K562 (cell line): ENCODE measurements around the gene SDR39U1. TPM values are rescaled to one million over a fixed set of nuclear protein-coding genes. Genes with fewer than 3 reads are reported as not detected.

Experiments used
- ATAC-seq: fragments of 200-7000 bp; cut with Tn5 transposase; 3 replicates; pipeline ENCODE4 v1.9.1; 2020; ENCODE audit warnings: moderate library complexity
- BruUV-seq: library from RNA; stranded (reverse); fragments of 400-500 nt; replicated peaks from 2 replicates; lab custom pipeline; 2021; lab: Mats Ljungman, UMichigan
- CTCF ChIA-PET: fragments of 300-600 bp; formaldehyde crosslinking; extraction: SDS; loops from one replicate; lab custom pipeline; 2021; ENCODE audit warnings: low intra/inter-chr PET ratio; lab: Yijun Ruan, JAX
- POLR2A ChIA-PET: fragments of 300-600, 350-650 bp; sonication (Branson Sonifier 250); formaldehyde crosslinking; extraction: SDS; loops from one replicate; lab custom pipeline; 2021; ENCODE audit warnings: antibody characterized with exemption, inconsistent platforms; lab: Yijun Ruan, JAX
- DNase-seq, 4 experiments: peaks; one replicate each; pipeline versions ENCODE4 v3.0.0 to v3.0.0-alpha.2; 2011 to 2018; ENCODE audit warnings: low spot score in 3 of 4, mixed read lengths in 3 of 4; ENCODE audit errors: extremely low read depth in 1 of 4
- FAIRE-seq: peaks from 2 replicates; lab custom pipeline; 2011; peaks lifted over from hg19 to GRCh38; lab: Jason Lieb, UNC
- H2AFZ ChIP-seq: 2 replicates; pipeline ENCODE4 v1.6.0; 2011; ENCODE audit warnings: low read depth, low read length, control low read depth, inconsistent platforms
- H3K27ac ChIP-seq: fragments of 200-600 bp; 3 replicates; pipeline ENCODE4 v1.8.0; 2011; ENCODE audit warnings: low read depth, mild to moderate bottlenecking, control low read depth, inconsistent platforms, low read length, moderate library complexity, mixed read lengths; ENCODE audit errors: extremely low read depth
- H3K27me3 ChIP-seq, 2 experiments: fragments of 300-600 bp in 1 of 2; 2 replicates in 1 of 2; 3 replicates in 1 of 2; pipeline versions ENCODE4 v1.6.0 to v1.8.0; 2011; ENCODE audit warnings: inconsistent platforms in 2 of 2, low read length in 2 of 2, mild to moderate bottlenecking in 1 of 2, mixed read lengths in 1 of 2, moderate library complexity in 1 of 2; ENCODE audit not compliant: control insufficient read depth in 2 of 2, insufficient read depth in 2 of 2
- H3K36me3 ChIP-seq: fragments of 300-600 bp; 3 replicates; pipeline ENCODE4 v1.8.0; 2011; ENCODE audit warnings: mild to moderate bottlenecking, low read length, inconsistent platforms; ENCODE audit not compliant: control insufficient read depth, insufficient read depth
- H3K4me1 ChIP-seq, 2 experiments: fragments of 200-600 bp in 1 of 2; replicated peaks in 1 of 2; 2 replicates in 1 of 2; 3 replicates in 1 of 2; pipeline versions ENCODE4 v1.5.1 to v1.8.0; 2011; ENCODE audit warnings: inconsistent platforms in 2 of 2, low read length in 2 of 2, mild to moderate bottlenecking in 1 of 2, mixed read lengths in 1 of 2, moderate library complexity in 1 of 2; ENCODE audit not compliant: control insufficient read depth in 2 of 2, insufficient read depth in 2 of 2
- H3K4me2 ChIP-seq: 2 replicates; pipeline ENCODE4 v1.6.1; 2011; ENCODE audit warnings: low read length, control low read depth, inconsistent platforms, mixed read lengths; ENCODE audit not compliant: insufficient read depth
- H3K4me3 ChIP-seq: fragments of 200-600 bp; sonication (generic), shearing (Covaris generic); 2 replicates; pipeline ENCODE4 v1.5.1; 2016; ENCODE audit warnings: control low read depth, inconsistent platforms
- H3K79me2 ChIP-seq: fragments of 200-600 bp; 3 replicates; pipeline ENCODE4 v1.8.0; 2011; ENCODE audit warnings: low read length, inconsistent platforms; ENCODE audit not compliant: control insufficient read depth, insufficient read depth
- H3K9ac ChIP-seq, 2 experiments: 2 replicates each; pipeline versions ENCODE4 v1.6.0 to v1.6.1; 2011; ENCODE audit warnings: low read depth in 2 of 2, low read length in 2 of 2, control low read depth in 1 of 2, inconsistent platforms in 1 of 2, mild to moderate bottlenecking in 1 of 2, mixed read lengths in 1 of 2; ENCODE audit not compliant: insufficient read depth in 1 of 2
- H3K9me1 ChIP-seq: one replicate; pipeline ENCODE4 v1.6.0; 2011; ENCODE audit warnings: inconsistent platforms, mild to moderate bottlenecking, low read length, moderate library complexity; ENCODE audit not compliant: control insufficient read depth, insufficient read depth
- H3K9me3 ChIP-seq: replicated peaks from 2 replicates; pipeline ENCODE4 v1.5.1; 2011; ENCODE audit warnings: low read depth, low read length, inconsistent platforms; ENCODE audit not compliant: control insufficient read depth, insufficient read depth
- H4K20me1 ChIP-seq: replicated peaks from 2 replicates; pipeline ENCODE4 v1.6.1; 2011; ENCODE audit warnings: low read length, inconsistent platforms, mixed read lengths; ENCODE audit not compliant: control insufficient read depth, insufficient read depth
- CBX5 ChIP-seq: IDR thresholded peaks from 2 replicates; pipeline ENCODE4 v1.6.1; 2014; ENCODE audit warnings: low read depth, borderline replicate concordance
- ETS2 ChIP-seq: IDR thresholded peaks from 2 replicates; pipeline ENCODE4 v1.6.1; 2016; ENCODE audit warnings: borderline replicate concordance, missing genetic modification characterization, mild to moderate bottlenecking, moderate library complexity, missing compliant biosample characterization; ENCODE audit not compliant: poor library complexity, severe bottlenecking
- GMEB1 ChIP-seq: fragments of 250-450 bp; sonication (Bioruptor Pico); IDR thresholded peaks from 2 replicates; pipeline ENCODE4 v1.4.0; 2020; ENCODE audit warnings: mild to moderate bottlenecking
- ID3 ChIP-seq, 2 experiments: fragments of 250-450 bp in 1 of 2; fragments of 450-650 bp in 1 of 2; sonication (Bioruptor Pico) in 1 of 2; IDR thresholded peaks; 2 replicates each; pipeline versions ENCODE4 v1.6.1 to v1.8.0; 2016 to 2021; ENCODE audit warnings: mild to moderate bottlenecking in 2 of 2, moderate library complexity in 2 of 2, missing compliant biosample characterization in 1 of 2, missing genetic modification characterization in 1 of 2
- ILF3 ChIP-seq: fragments of 450-650 bp; IDR thresholded peaks from 2 replicates; pipeline ENCODE4 v1.6.1; 2018; ENCODE audit warnings: antibody characterized with exemption, mild to moderate bottlenecking, moderate library complexity, borderline replicate concordance
- LEF1 ChIP-seq: fragments of 450-650 bp; IDR thresholded peaks from 2 replicates; pipeline ENCODE4 v1.6.1; 2016; ENCODE audit warnings: mild to moderate bottlenecking
- MXI1 ChIP-seq: IDR thresholded peaks from 2 replicates; pipeline ENCODE4 v1.6.1; 2011; ENCODE audit warnings: low read depth, mild to moderate bottlenecking, improper control_type of control experiment, low read length
- PHF21A ChIP-seq: fragments of 450-650 bp; IDR thresholded peaks from 2 replicates; pipeline ENCODE4 v1.6.1; 2017; ENCODE audit warnings: low read depth, borderline replicate concordance
- SIN3B ChIP-seq: fragments of 450-650 bp; IDR thresholded peaks from 2 replicates; pipeline ENCODE4 v1.6.1; 2017; ENCODE audit warnings: low read depth, mild to moderate bottlenecking, moderate library complexity
- WHSC1 ChIP-seq: IDR thresholded peaks from one replicate; pipeline ENCODE4 v1.6.1; 2012; ENCODE audit warnings: low read length, control low read depth, inconsistent platforms
- ZNF280A ChIP-seq: fragments of 450-650 bp; IDR thresholded peaks from 2 replicates; pipeline ENCODE4 v1.6.1; 2018; ENCODE audit warnings: mild to moderate bottlenecking, low read depth; ENCODE audit not compliant: partially characterized antibody
- ZNF311 ChIP-seq: fragments of 250-450 bp; sonication (Bioruptor Pico); IDR thresholded peaks from 2 replicates; pipeline ENCODE4 v1.4.0; 2020; ENCODE audit warnings: mild to moderate bottlenecking, moderate library complexity
- WGBS: fragments of 100-300 bp; shearing (Covaris generic); methylation state at CpG from one replicate; pipeline ENCODE4 v1.1.6; 2016; ENCODE audit warnings: low coverage, mixed read lengths; ENCODE audit not compliant: insufficient coverage; ENCODE audit errors: missing lambda C conversion rate; 5-methylcytosine and 5-hydroxymethylcytosine counted together
- in situ Hi-C: fragments of 300-500 bp; cut with MboI; formaldehyde crosslinking; loops from 4 replicates; pipeline ENCODE4 v1.15.0; 2018; ENCODE audit warnings: inconsistent platforms, mixed read lengths
- intact Hi-C: fragments of 100-400 bp; cut with micrococcal nuclease; formaldehyde crosslinking; loops from 2 replicates; pipeline ENCODE4 v1.14.2; 2022
- polyA plus RNA-seq, 8 experiments: library from polyadenylated mRNA; depleted of rRNA in 4 of 8; stranded (reverse) in 5 of 8; unstranded in 3 of 8; fragments of >200 nt; fragmentation: Nextera tagmentation in 2 of 8; fragmentation: Illumina TruSeq in 1 of 8; extraction: Ambion mirVana in 2 of 8; extraction: Trizol in 1 of 8; gene quantifications; 2 replicates each; pipeline versions ENCODE4 v1.2.1 to v1.2.3, GENCODE V29; 2011 to 2014; ENCODE audit warnings: inconsistent platforms in 1 of 8, missing spikeins in 1 of 8
- total RNA-seq, 7 experiments: library from RNA; depleted of rRNA in 6 of 7; stranded (reverse); fragments of >200 nt in 6 of 7; fragmentation: Illumina TruSeq in 2 of 7; extraction: Trizol in 2 of 7; gene quantifications; 2 replicates each; pipeline versions ENCODE4 v1.2.1 to v1.2.3, GENCODE V29; 2011 to 2021; ENCODE audit warnings: low replicate concordance in 1 of 7

SDR39U1 gene
- total and polyA plus RNA-seq, 9 of the 15 experiments (the other 6 are each of a cell fraction or from before 2014, with no cell fraction given): 10.4 to 56.1 (median 19.8) TPM

- Histone ChIP-seq H4K20me1 (no peaks in the 10 kb centered on the region), H3K4me1 (peaks cover 0 to 8% of the 10 kb centered on the region in 2 experiments; a peak in 4 of 5 replicates), H3K9ac (no peak overlapping the region; a peak in 1 of 4 replicates), H3K4me3 (no peak overlapping the region), H3K27ac (no peak overlapping the region), H3K9me1 (no peaks in the 10 kb centered on the region), H3K27me3 (no peaks in the 10 kb centered on the region), H3K36me3 (no peaks in the 10 kb centered on the region; the same call in 2 of the 3 replicates), H3K79me2 (no peaks in the 10 kb centered on the region), H2AFZ (no peak overlapping the region)
- intact Hi-C loops: no loop called here
- FAIRE-seq (no peak), DNase-seq (no peak)
- WGBS: 88% methylated on average over 5 of the region's 6 CpGs
- no TSS peak for BruUV-seq
- POLR2A ChIA-PET: no interaction called here
- CTCF ChIA-PET: no interaction called here
- TF ChIP-seq SIN3B: no peak
- no peak for TF ChIP-seq ETS2
- no peak for TF ChIP-seq ILF3
- no peak for TF ChIP-seq PHF21A
- TF ChIP-seq ID3 (CRISPR knock-in tag; IDR thresholded peaks at IDR 0.05): no peak
- TF ChIP-seq ID3 (tag; IDR thresholded peaks at IDR 0.05): no peak
- TF ChIP-seq ZNF311 (CRISPR knock-in tag): no peak
- TF ChIP-seq ZNF280A: no peak
- TF ChIP-seq WHSC1: no peak
- TF ChIP-seq MXI1: no peak
- TF ChIP-seq LEF1: no peak
- no peak for TF ChIP-seq CBX5
- TF ChIP-seq GMEB1 (CRISPR knock-in tag): no peak
- TF ChIP-seq, all 486 proteins: peak for 0
- ATAC-seq: no peak
- Histone ChIP-seq H3K9me3 (no peaks in the 10 kb centered on the region), H3K4me2 (no peak overlapping the region)
- in situ Hi-C loops: no loop called here
These were observed 44.8 kb downstream of the SDR39U1 start for GRCh38 chr14:24397639-24398292.
